SW 1271 (cell line): ENCODE measurements around the gene CRABP2.

Experiments used
- DNase-seq, 2 experiments: peaks; one replicate each; lab custom pipeline; 2025; lab: John Stamatoyannopoulos, UW

Gene CRABP2

DNA sequence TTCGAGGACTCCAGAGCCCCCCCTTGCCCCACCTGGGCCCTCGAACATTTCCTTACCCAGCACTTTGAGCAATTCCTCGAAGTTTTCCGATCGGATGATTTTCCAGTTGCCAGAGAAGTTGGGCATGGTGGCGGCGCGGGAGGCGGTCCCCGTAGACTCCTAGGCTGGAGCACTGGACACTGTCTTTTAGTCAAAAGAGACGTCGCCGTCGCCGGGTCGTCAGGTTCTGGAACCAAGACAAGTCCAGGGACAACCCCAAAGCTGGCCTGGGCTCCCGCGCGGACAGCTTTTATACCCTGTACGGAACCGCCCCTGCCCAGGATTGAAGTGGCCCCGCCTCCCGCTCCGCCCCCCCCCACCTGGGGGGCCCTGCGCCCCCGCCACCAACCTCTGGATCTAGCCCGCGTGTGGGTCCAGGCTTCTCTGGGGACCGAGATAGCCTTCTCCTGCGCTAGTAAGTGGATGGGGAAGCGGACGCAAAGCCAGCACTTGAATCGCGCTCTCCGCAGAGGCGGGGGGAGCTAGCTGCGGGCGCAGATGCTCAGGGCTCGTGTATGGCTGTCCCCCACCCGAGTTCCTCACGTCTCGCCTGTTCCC lies at the start of gene CRABP2:
Gene CRABP2 (minus strand): TSS at position 263 of the 597 bp plus-strand sequence. CDS start 137 bp downstream, at position 126.
- no peak for DNase-seq

DNA sequence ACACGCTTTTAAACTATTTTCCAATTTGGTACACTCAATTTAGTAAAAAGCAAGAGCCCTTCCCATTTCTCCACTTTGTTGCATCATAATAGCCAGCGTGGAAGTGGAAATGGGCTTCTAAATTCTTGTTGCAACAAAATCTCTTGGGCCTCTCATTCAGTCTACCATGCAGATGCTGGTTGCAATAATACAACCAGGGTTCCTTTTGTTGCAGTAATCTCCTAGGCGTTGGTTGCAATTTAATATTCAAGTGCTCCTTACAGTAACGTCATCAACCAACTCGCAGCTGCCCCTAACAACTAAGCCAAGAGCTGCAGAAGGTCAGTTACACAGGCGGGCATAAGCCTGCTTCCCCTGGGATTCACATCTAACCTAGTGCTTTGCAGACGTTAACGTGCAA lies 48.8 kb upstream of the CRABP2 start:
- DNase-seq: no peak

GRCh38 chr1:156752843-156753482 lies 47.6 kb upstream of the CRABP2 start:
- no peak for DNase-seq

DNA sequence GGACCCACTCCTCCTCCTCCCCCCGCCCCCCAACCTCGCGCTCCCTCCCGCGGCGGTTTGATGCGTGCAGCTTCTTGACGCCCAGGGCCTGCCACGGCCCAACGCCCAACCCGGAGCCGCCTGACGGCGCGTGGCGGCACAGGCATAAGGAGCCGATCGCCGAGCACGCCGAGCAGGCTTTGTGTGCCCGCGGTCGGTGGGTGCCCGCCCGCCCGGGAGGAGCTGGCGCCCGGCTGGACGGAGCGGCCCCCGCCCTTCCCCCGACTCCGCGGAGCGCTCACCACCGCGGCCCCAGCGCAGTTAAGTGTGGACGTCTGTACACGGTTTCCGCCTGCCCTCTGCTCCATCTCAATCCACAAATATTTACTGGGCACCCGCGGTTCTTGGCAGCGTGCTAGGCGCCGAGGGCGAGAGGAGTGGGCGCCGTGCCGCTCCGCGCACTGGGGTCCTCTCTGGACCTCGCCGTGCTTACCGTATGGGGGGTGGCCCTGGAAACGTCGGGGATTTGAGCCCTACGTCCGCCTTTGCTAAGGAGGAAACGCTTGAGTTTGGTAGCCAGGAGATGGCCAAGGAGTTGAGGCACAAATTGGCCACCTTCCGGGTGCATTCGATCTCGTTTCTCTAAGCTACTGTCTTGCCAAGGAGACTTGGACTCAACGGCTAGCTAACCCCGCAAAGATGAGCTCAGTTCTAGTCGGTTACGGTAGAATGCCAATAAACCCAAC lies 46.5 kb upstream of the CRABP2 start:
- DNase-seq: peak; percentile 72 to 76

DNA sequence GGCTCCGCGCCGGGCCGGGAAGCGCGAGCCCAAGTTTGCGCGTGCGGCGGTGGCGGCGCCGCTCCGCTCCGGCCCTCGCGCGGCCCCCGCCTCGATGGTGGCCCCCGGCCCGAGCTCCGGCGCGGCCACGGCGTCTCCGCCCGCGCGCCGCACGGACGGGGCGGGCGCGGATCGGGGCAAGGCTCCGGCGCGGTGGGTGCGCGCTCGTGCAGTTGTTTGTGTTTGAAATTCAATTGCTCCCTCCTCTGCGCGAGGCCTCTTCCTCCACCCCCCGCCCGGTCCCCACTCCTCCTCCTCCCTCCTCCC lies 46.0 kb upstream of the CRABP2 start, which contains the start of gene HDGF:
Gene HDGF (minus strand): TSS at position 225 of the 306 bp plus-strand sequence. CDS start 246 bp downstream, outside the sequence.
- no peak for DNase-seq

- DNase-seq: no peak
These were observed 45.5 kb upstream of the CRABP2 start for GRCh38 chr1:156750711-156751450.

DNA sequence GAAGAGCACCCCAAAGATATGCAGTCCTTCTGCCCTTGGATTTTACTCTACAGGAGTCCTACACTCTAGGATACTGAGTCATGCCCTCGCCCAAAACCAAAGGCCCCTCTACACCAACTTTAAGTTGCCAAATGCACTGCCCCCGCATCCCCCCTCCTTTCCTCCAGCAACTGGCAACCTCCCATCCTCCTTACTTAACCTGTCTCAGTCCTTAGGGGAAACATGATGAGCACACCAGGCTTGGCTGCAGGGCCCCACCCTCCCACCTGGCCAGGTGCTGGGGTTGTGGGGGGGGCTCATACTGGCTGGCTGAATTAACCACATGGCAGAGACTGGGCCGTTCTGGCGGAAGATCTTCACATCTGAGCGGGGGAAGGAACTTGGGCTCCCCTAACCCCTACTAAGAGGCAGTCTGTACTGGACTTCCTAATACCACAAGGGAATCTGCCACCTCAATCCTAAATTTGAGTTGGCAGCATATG lies 44.8 kb upstream of the CRABP2 start:
- DNase-seq: no peak

- no peak for DNase-seq
These were observed 44.2 kb upstream of the CRABP2 start for GRCh38 chr1:156749419-156750118.

DNA sequence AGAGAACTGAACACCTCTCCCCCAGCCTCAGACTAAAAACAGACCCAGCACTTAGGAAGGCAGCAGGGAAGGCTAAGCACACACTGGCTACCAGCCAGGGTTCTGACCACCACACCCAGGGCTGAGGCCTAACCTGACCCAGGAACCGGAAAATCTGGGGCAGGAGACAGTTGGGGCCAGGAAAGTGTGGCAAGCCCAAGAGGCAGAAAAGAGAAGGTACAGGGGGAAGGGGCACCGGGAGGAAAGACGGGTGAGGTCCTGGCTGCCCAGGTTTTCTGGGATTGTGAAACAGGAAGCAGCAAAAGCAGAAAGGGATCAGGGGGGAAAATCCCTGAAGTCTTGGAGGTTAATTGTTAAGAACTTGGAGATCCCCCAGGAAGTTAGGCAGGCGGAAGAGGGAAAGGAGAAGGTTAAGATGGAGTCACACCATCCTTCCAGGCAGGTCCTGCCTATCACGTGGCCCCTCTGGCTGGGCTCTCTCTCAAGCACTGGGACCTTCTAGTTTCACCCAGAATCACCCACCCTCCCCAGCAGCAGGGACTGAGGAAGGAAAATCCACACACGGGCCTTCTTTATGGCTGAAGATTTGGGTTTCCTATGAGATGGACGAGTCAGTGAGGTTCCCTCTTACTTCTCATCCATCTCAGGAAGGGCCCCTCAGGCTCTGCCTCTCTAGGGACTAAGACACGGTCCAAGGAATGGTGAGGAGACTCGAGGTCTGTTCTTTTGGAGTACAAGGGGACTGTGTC lies 43.5 kb upstream of the CRABP2 start:
- peak in 1 of 2 experiments; percentile 41 for DNase-seq

DNA sequence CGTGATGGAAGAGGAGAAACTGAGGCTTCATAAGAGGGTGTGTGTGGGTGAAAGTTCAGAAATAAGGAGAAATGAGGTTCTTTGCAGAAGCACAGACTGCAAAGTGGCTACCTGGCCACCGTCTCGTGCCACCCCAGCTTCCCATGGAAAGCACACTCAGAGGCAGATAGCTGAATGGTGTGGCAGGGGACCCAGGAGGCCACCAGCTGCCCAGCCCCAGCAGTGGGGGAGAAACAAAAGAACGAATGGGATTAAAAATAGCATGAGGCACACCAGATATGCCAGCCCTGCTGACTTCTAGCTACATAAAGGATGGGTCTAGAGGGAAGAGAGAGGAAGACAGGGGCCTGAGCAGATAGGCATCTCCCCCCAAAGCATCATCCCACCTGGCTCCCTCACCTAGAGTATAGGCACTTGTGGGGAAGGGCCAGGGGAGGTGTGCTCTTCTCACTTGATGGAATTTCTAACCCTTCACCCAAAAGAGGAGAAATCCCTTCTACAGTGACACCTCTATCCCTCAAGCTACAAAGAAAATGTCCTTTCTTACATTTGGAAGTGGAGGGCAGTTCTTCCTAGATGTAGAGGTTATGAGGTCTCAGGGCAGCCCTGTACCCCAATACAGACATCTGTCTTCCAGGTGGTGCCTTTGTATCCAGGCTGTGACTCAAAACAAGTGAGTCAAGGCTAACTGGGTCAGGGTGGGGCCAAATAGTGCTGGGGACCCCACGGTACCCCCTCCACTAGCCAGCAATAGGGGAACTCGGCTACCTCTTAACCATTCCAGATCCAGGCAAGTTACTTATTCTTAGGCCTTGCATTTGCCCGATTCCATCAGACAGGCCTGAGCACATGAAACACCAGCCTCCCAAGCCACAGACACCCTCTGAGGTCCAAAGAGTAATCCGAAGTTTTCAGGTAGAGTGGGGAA lies 42.6 kb upstream of the CRABP2 start:
- DNase-seq: no peak

- peak; percentile 51 to 83 for DNase-seq
These were observed 41.6 kb upstream of the CRABP2 start for GRCh38 chr1:156746728-156747631.

- no peak for DNase-seq
These were observed 41.0 kb upstream of the CRABP2 start for GRCh38 chr1:156746406-156746727.

- DNase-seq: no peak
These were observed 40.5 kb upstream of the CRABP2 start for GRCh38 chr1:156745881-156746280.

GRCh38 chr1:156744786-156745419 lies 39.5 kb upstream of the CRABP2 start:
- no peak for DNase-seq

- no peak for DNase-seq
These were observed 39.0 kb upstream of the CRABP2 start for GRCh38 chr1:156744344-156744743.

DNA sequence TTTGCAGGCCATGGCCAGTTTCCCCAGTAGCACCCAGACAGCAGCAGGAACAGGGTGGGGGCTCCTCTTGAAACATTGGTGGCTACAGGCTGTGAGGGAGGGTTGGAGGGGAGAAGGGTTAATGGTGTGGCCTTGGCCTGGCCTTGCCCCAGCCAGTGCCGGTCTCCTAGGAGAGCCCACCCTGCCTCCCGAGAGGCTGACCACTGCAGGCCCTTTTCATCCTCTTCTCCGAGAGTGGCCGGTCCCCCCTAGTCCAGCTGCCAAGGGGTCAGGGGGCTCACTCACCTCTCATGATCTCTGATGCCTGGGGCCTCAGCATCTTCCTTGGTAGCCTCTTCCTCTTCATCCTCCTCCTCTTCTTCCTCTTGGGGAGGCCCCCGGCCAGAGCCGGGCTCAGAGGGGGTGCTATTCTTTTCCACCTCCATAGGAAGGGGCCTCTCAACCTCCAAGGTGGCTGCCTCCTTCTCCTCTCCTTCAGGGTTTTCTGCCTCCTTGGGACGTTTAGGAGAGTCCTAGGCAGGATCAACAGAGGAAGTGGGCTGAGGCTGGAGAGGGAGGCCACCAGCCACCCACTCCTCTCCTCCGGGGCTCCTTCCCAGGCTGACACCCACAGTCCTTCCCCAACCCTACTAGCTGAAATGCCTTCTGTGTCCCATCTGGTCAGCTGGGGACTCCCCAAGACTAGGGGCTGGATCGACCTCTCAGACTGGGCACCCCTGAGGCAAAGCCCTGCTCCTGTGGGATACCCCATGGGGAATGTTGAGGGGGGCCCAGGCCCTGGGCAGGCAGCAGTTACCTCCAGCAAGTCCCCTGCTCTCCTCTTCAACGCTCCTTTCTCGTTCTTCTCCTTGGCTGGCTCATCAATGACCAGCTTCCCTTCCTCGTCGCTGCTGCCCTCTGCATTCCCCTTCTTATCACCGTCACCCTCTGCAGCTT lies 38.3 kb upstream of the CRABP2 start:
- no peak for DNase-seq

GRCh38 chr1:156742801-156743200 lies 37.4 kb upstream of the CRABP2 start:
- DNase-seq: no peak
